Measurements from ENCODE around the gene GOLGA6L9.
"Not testable (repeated sequence)": the region's sequence is repeated elsewhere in the genome, so short reads cannot be mapped to it uniquely, and the experiment has no call there.

Gene GOLGA6L9

DNA sequence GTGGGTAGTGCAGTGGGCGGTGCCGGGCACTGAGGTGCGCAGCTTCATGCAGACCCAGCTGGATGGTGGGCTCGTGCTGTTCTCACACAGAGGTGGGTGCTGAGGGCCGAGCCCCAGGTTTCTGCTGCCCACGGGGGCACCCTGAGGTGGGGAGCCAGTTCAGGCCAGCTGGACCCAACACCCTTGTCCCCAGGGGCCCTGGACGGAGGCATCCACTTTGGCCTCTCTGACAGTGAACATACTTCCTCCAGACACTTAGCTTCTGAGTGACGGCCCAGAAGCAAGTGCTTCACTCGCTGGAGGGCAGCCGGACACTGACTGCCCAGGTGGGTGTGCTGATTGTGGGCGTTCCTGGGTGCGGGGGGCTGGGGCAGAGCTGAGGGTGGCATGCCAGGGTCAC, 39.8 kb downstream of the GOLGA6L9 start:
- not testable (repeated sequence) for DNase-seq

DNA sequence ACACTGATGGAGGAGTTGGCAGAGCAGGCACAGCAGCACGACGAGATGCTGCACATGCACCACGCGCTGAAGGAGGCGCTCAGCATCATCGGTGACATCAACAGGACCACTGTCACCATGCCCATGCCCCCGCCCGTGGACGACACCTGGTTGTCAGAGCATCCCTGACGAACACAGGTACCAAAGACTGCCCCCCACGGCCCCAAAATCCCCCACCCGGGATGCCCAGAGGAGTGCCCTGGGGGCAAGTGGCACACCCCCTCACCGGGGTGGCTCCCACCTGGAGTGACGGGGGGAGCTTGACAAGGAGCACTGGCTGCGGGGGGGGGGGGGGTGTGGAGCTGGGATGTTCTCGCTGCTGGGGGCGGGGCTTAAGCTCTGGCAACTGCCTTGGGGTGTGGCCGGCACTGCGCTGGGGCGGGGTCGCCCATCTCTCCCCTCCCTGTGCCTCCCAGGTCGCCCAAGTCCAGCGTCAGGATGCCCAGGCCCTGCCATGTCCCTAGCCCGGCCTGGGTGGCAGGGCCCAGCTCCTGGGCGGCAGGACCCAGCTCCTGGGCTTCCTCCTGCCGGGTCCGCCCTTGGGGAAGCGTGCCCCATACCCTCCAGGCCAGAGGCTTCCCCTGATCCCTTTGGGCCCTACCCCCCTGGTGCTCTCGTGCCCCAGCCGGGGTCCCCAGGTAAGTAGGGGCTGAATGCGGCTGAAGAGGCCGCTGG, 42.8 kb downstream of the GOLGA6L9 start:
- not testable (repeated sequence) for DNase-seq

DNA sequence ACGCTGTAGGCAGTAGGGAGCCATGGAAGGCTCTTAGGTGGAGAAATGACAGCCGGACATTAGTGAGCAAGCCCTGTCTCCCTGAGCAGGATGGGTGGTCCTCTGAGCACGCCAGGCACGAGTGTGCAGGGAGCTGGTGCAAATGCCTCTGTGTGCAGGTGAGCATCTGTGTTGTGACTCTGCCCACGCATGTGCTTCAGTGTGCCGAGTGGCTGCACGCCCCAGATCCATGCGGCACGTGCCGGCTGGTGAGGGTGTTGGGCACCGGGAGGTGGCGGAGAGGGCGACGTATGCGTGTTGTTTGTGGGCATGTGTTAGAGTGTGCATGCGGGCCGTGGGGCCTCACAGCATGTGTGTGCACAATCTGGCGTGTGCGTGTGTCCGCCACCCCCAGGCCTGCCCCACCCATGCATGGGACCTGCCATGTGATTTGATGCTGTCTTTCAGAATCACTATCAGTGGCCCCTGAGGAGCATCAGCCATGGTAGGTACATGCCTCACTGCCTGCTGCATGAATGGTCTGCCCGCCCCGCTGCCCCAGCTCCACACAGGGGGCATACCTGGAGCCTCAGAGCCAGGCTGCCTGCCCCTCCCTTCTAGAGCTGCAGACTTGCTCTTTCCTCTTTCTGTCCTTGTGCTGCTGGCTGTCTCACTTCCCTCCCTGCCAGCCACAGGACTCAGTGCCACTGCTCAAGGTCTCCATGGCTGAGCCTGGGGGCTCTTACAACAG, 45.1 kb downstream of the GOLGA6L9 start:
- DNase-seq = not testable (repeated sequence)

DNA sequence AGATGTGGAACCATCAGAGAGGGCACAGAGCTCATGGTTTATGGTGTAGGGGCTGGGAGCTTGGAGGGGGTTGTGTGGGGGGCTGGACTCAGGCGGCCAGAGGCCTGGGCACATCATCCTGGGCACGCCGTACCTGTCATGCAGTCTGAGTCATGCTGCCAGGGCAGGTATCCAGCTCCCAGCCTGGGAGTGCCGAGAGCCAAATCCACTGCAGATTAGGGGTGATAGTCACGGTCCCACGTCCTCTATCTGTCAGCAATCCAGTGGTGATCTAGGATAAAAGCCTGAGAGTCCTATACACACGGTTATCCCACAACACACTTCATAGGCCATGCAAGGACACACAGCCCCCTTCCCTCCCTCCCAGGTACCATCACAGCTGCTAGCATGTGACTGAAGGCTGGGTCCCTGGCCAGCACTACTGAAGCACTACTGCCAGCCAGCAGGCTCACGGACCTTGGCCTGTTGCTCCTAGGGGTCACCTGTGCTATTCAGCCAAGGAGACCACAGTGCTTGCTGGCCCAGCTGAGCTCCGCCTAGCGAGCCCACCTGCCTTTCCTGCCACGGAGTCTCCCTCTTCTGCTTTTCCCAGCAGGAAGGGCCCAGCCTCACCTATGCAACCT, 45.8 kb downstream of the GOLGA6L9 start:
- DNase-seq = not testable (repeated sequence)

DNA sequence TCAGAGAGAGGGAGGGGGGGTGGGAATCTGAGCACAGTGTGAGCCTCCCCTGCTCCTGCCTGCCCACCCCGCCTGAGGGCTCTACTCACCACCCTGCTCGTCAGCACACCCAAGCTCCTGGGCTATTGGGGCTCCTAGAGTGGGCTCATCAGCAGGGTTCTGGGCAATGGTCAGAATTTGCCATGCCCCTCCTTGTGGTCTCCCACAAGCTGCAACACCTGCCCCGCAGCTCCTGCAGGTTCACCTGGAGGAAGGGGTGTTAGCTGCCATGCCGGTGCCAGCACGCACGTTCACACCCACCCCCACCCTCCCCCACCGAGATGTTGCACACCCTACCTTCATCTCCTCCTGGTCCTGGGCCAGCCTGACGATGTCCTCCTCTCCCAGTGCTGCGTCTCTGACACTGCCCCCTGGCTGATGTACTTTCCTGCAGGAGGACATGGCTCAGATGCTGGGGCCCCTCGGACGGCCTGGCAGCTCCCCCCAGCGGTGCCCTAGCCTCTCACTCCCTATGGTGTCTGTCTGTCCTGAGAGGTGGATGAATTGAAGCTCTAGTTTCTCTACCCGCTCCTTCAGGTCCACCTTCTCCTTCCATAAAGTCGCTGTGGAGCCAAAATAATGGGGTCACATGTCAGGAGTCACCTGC, 47.2 kb downstream of the GOLGA6L9 start:
- DNase-seq = not testable (repeated sequence)

DNA sequence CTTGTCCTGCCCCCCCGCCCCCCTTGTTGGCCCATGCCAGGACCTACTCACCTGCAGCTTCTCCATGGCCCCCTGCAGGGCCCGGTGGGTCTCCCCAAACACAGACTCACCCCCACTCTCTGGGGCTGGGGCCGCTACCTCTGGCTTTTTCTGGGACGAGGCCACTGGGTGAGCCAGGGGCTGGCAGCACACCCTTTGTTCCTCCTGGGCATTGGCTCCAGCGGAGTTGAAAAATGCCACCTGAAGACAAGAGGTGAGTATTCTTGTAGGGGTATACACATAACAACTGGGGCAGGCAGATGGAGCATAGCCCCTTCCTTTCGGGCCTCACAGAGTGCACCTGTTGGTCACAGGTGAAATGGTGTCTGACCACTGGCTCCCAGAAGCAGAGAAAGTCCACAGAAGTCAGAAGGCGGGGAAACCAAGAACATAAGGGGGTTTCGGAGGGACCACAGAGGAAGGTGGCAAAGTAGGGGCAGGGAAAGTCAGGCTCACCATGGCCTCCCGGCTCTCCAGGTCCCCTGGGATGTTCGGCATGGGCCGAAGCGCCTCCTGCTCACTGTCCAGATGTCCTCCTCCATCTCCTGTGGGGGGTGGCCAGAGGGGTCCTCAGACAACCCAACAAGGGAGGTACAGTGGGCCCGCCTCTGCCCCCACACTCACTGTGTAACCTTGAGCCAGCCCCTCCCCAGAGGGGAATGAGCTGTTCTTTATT, 47.9 kb downstream of the GOLGA6L9 start:
- not testable (repeated sequence) for DNase-seq

All from activated effector memory CD4-positive, alpha-beta T cell treated with Interleukin-2 at 50 U/mL for 16 hours (primary cell).